HL-60/S4 treated with phorbol 12-myristate 13-acetate at 8.2 ng/mL for 4 days and 3 days (cell line): Measurements from ENCODE around the gene B4GALT3.

Source experiments
- in situ Hi-C: fragments of 300-500 bp; cut with MboI; formaldehyde crosslinking; loops from 2 replicates; pipeline ENCODE4 v1.15.0; 2022; ENCODE audit warnings: low sequenced_read_pairs

B4GALT3 gene

DNA sequence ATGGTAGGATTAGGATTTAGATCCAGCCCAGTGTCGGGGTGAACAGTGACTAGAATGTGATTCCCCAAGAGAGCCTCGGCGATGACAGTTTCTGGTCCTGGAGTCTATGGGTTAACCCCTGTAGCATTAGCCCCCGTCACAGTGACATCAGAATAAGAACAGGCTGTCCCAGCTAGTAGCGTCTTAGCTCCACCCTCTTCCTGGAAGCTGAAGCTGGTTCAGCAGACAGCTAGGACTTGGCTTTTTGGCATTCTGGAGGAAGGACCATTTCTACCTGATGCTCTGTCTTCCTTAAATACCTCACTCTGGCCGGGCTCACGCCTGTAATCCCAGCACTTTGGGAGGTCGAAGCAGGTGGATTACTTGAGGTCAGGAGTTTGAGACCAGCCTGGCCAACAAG lies 29.9 kb upstream of the B4GALT3 start:
- in situ Hi-C loops: loop anchor here (25.0 kb wide), 1 partner anchor 155 kb away; the partner anchor contains the start of gene CFAP126

DNA sequence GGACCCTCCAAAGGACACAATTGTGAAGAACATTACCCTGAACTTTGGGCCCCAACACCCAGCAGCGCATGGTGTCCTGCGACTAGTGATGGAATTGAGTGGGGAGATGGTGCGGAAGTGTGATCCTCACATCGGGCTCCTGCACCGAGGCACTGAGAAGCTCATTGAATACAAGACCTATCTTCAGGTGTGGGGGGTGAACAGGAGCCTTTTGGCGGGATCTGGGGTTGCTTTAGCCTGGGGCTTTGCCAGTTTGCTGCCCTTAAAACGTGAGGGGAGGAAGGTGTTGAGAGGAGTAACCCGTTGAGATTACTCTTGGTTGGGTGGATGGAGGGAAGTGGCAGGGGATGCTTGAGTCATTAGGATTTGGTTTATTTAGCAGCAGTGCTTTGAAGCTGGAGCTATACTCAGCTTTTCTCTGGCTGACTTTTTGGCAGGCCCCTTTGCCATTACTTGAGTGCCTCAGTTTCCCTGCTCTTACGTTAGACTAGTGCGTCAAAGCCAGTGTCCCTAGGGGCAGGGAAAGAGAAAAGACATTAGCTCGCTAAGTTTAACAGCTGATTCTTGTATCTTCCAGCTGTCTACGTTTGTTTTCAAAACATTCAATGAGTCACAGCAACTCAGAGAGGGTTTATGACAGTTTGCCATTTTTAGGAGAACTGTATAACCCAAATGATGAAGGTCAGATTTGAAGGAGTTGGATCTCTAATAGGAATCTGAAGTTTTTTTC lies 29.3 kb upstream of the B4GALT3 start:
- in situ Hi-C loops: loop anchor here (25.0 kb wide), 1 partner anchor 156 kb away; the partner anchor contains the start of gene CFAP126

DNA sequence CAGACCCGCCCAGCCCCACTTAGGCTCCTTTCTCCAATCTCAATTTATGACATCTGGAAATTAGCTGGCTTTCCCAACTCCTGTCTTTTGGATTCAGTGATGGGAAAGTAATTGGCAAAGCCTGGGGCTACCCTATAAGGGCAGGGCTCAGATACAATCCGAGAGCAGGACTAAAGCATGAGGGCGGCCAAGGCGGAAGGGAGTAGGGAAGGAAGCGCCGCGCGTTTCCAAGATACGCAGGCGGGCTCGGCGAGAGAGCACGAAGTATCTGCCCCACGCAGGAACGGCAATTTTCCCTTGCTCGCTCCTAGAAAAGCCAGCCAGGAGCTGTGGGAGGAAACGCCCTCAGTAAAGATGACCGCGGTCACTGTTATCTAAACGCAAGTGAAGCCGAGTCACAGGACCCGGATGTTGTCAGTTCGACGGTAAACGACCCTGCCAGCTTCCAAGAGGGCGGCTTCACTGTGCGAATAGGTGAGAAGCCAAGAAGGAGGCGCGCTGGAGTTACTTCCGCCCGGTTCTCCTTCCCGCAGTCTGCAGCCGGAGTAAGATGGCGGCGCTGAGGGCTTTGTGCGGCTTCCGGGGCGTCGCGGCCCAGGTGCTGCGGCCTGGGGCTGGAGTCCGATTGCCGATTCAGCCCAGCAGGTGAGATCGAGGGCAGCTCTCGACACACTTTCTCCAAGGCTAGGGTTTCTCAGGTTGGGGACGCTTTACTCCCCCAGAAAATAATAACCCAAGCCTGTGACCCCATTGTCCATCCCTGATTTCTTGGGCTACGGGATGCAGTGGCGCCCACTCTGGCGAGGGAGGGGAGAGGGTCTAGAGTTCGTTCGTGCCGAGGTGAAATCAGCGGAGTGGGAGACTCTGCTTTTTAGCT lies 24.8 kb upstream of the B4GALT3 start, which contains the start of gene NDUFS2:
Gene NDUFS2, plus strand, starts transcription at position 532 of the 877 bp plus-strand sequence. Its CDS starts 19 bp downstream, at position 551.
- in situ Hi-C loops: loop anchor here (25.0 kb wide), 1 partner anchor 160 kb away; the partner anchor contains the start of gene CFAP126

DNA sequence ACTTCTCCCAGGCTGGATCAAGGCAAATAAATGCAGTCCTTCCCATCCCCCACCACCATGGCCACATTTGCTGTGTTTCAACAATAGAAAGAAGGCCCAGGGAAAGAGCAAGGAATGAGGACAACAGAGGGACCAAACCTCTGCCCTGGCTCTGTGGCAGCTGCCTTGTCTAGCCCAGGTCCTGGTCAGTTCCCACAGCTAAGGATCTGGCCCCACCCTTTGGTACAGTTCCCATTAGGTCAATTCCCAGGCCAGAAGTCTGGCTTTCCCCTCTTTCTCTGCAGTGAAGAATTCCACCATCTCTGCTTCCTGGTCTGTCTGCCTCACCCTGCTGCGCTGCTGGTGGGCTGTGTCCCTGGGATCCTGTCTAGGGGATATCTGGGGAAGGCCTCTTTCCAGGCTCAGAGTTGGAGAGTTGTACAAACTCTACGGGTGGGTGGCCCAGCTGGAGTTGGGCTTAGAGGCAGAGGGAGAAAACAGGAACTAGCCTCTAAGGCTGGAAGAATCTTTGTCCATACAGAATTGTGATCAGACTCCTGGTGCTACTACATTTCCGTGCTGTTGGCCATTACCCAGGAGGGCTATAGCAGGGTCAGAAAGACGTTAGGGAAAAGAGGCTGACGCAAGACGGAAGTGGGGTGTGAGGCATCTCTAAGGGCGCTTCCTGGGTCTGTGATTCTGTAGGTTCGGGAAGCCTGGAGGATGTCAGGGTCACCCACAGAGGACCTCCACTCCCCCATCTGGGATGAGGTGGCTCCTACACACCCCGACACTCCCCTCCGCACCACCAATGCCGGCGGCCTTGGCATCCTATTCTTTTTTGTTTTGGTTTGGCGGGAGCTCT lies 23.9 kb upstream of the B4GALT3 start:
- in situ Hi-C loops: loop anchor here (25.0 kb wide), 1 partner anchor 161 kb away; the partner anchor contains the start of gene CFAP126

GRCh38 chr1:161200421-161200991 lies 23.2 kb upstream of the B4GALT3 start:
- in situ Hi-C loops: loop anchor here (25.0 kb wide), 1 partner anchor 162 kb away; the partner anchor contains the start of gene CFAP126

DNA sequence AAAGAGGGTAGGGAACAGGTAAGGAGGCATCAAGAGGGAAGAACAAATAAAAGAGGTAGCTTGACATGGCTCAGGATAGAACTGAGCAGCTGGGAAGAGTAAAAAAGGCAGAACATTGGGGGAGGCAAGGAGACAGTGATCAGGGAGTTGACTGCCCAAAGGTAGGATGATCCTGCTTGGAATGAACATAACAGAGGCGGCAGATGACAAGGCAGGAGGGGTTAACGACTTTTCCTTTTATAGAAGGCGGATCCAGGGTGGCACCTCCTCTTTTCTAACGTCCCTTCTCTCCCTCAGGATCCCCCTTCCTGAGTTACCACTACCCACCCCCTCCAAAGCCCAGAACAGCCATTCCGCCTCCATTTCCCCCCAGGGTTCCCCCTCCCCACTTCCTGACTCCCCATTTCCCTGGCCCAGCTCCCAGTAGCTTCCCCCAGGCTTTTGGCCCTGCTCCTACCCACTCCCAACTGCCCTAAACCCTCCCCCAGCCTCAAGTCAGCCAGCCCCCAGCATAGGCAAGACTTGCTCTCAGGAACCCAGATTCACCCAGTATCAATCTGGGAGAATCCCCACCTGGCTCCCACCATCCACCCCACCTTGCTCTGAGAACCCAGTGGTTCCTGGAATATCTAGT lies 22.3 kb upstream of the B4GALT3 start:
- in situ Hi-C loops: loop anchor here (25.0 kb wide), 1 partner anchor 163 kb away; the partner anchor contains the start of gene CFAP126

- in situ Hi-C loops: no loop called here
Observed at GRCh38 chr1:161198897-161199431, 21.7 kb upstream of the B4GALT3 start, which contains the start of gene ADAMTS4. Gene ADAMTS4, minus strand, starts transcription at chr1:161199054. Its CDS starts 427 bp downstream, at chr1:161198627.

DNA sequence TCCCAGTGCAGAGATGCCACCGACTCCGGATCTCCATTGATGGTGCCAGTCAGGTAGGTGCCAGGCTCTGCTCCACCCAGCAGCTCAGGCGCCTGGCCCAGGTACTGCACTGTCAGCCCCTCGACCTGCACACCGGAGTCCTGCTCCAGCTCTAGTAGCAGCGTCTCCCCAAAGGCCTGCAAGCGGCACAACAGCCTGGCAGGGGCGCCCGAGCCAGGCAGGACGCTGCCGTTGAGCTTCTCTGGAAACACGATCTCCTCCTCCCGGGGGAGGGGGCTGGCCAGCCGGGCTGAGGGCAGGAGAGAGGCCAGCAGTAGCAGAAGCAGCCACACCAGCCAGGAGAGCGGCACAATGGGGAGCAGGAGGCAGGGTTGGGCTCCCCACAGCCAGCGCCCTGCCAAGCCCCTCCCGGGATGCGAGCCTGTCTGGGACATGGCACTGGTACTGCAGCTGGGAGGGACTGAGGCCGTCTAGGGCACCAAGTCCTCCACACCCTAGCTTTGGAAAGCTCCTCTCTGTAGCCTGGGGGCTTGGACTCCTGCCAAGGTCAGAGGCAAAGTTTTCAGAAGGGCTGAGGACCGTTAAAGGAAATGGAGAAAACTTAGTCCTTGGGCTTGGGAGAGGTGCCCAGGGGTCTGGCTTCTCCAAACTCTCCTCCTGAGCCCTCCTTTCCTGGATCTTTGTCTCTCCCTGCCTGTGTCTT lies 21.0 kb upstream of the B4GALT3 start:
- in situ Hi-C loops: no loop called here

GRCh38 chr1:161197560-161198193 lies 20.4 kb upstream of the B4GALT3 start:
- in situ Hi-C loops: no loop called here

- in situ Hi-C loops: no loop called here
Observed at GRCh38 chr1:161196521-161197451, 19.5 kb upstream of the B4GALT3 start.

DNA sequence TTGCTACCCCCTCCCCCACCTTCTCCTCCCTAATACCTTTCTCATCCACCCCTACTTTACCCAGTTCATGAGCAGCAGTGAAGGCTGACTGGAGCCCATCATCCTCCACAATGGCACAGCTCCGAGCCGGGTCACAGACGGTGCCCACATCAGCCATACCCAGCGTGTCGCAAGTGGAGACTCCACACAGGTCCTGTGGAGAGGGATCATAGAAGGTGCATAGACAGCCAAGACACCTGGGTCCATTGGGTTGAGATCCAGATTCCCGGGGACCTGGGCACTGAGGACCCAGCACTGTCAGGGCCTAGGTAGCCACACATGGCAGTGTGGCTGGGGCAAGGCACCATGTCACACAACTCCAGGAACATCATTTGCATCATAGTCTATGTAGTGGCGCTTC lies 18.8 kb upstream of the B4GALT3 start:
- in situ Hi-C loops: no loop called here

GRCh38 chr1:161195171-161195570 lies 17.9 kb upstream of the B4GALT3 start:
- in situ Hi-C loops: no loop called here

GRCh38 chr1:161193561-161194235 lies 16.4 kb upstream of the B4GALT3 start:
- in situ Hi-C loops: no loop called here

- in situ Hi-C loops: no loop called here
Observed at GRCh38 chr1:161192476-161193465, 15.5 kb upstream of the B4GALT3 start.

DNA sequence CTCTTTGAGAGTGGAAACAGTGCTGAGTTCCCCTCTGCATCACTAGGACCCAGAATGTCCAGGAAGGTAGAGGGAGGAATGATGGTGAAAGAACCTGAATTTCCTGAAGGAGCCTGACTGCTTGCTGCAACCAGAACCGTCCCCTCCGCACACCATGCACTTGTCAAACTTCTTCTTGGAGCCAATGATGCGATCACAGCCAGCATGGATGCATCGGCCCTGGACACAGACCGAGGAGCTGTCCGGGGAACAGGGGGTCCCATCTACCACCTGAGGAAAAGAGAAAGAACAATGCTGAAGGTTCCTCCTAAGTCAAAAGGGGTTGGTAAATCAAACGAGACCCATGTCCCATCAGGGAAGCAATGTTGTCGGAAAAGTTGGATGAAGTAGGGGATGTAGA lies 14.7 kb upstream of the B4GALT3 start:
- in situ Hi-C loops: no loop called here
